ENCODE measurements around the gene CACNA1I.

The CACNA1I gene

DNA sequence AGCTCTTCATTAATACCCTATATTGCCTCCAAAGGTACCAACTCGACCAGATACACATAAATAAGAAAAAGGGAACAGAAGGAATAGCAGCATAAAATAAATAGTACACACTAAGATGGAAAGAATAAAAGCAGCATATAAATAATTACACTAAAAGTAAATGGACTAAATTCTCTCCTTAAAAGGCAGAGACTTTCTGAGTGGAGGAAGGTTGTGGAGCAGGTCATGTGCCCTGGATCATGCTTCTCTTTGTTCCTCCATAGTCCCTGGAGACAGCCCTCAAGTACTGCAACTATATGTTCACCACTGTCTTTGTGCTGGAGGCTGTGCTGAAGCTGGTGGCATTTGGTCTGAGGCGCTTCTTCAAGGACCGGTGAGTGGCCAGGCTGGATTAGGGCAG lies 101.4 kb downstream of the CACNA1I start:
- DNase-seq: no peak

DNA sequence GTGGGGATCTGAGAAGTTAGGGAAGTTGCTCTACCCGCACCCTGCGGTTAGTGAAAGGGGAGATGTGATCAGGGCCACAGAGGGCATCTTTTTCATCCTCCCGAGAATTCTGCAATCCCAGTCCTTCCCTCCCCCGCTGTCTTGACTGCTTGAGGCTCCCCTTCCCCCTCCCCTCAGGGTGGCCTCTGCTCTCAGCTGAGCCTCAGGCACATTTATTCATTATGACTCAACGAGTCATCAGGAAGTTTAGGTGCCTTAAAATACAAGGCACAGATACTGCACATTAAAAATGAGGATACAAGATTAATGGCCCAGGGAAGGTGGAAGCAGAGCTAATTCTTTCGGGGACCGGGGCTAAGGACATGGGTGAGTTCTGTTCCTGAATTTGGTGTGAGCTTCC lies 104.0 kb downstream of the CACNA1I start:
- no peak for DNase-seq

DNA sequence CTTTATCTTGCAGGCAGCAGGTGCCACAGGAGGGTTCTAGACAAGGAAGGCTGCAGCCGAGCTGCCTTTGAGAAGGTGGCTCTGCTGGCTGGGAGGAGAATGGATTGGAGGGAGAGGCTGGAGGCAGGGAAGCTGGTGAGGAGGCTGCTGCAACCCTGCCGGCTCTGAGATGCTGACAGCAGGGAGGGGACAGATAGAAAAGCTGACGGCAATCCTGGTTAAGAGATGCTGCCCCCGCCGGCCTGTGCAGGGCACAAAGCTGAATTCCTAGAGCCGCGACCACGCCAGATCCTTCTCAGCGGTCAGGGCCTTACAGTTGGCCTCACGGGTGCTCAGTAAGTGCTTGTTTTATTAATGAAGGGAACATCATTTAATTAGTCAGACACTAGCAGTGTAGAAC lies 105.4 kb downstream of the CACNA1I start:
- no peak for DNase-seq

DNA sequence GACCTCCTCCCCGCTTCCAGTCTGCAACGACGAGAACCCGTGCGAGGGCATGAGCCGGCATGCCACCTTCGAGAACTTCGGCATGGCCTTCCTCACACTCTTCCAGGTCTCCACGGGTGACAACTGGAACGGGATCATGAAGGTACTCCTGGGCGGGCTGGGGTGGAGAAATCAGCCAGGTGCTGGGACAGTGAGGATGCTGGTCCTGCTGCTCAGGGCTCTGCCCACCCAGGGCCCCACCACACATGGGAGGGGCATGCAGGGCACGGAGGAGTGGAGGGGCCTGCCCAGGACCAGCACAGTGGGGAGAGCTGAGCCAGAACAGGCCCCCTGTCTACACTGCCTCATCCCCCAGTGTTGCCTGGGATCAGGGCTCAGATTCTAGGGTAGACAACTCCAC lies 107.4 kb downstream of the CACNA1I start:
- DNase-seq: no peak

DNA sequence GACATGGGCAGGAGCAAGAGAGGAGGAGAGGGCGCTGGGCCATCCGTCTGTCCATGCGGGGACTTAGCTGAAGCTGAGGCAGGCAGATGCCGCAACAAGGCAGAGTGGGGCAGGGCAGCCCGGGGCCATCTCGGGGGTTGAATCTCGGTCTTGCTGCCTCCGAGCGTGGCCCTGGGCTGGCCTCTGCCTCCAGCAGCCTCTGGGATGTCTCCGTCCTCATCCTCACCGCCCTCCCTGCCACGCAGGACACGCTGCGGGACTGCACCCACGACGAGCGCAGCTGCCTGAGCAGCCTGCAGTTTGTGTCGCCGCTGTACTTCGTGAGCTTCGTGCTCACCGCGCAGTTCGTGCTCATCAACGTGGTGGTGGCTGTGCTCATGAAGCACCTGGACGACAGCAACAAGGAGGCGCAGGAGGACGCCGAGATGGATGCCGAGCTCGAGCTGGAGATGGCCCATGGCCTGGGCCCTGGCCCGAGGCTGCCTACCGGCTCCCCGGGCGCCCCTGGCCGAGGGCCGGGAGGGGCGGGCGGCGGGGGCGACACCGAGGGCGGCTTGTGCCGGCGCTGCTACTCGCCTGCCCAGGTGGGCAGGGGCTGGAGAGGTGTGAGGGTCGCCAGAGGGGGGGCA lies 108.4 kb downstream of the CACNA1I start:
- no peak for DNase-seq

DNA sequence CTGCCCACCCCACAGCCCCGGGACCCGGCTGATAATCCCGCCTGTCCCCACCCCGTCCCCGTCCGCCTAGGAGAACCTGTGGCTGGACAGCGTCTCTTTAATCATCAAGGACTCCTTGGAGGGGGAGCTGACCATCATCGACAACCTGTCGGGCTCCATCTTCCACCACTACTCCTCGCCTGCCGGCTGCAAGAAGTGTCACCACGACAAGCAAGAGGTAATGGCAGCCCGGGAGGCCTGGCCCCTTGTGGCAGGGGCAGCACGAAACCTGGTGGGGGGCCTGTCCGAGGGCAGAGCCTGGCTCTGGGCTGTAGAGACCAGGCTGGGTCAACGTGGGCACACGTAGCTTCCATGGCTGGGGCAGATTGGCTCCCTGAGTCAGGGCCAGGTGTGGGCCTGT lies 109.1 kb downstream of the CACNA1I start:
- no peak for DNase-seq

DNA sequence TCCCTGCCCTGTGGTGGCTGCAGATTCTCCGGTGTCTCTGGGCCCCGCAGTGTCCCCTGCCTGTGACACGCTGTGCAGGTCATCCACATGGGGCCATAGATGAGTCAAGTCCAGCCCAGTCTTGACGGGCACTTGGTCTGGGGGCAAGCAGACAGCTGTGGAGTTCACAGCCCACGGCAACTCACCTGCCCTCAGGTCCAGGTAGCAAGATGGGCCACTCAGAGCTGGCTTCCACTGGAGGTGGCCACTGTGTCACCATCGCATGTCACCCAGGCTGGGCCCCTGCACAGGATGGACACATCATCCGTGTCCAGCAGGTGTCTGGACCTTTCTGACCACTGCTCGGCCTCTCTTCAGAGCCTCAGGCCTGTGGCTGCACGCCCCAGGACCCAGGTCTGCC lies 109.9 kb downstream of the CACNA1I start:
- no peak for DNase-seq

DNA sequence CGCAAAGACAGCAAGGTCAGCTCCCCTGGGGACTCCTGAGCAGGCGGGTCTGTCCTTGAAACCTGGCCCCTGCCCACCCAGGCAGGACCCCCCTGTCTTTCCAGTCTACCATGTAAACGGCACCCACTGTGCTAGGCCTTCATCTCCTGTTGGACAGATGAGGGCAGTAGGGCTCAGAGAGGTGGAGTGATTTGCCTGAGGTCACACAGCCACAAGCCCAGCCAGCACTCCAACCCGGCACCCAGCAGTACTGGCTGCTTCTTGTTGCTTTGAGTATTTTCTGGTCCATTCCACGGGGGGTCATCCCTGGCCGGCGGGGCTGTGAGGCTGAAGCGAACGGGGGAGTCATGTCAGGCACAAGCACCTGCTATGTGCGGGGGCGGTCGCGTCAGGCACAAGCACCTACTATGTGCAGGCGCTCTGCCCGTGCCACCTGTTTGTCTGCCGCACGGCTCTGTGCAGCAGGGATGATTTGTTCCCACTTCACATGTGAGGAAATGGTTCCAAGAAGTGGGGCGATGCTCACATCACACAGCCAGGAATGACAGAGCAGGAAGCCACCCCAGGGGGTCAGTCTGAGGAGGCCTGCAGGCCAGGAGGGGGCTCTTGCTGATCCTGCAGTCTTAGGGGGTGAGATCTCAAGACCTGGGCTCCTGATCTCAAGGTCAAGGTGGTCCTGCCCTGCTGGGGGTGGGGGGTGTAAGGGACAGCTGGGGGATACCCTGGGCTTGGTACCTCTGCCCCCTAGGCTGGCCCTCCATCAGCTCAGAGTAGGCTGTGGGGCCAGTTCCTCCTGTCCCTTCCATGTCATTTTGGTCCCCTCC lies 110.7 kb downstream of the CACNA1I start:
- no peak for DNase-seq

DNA sequence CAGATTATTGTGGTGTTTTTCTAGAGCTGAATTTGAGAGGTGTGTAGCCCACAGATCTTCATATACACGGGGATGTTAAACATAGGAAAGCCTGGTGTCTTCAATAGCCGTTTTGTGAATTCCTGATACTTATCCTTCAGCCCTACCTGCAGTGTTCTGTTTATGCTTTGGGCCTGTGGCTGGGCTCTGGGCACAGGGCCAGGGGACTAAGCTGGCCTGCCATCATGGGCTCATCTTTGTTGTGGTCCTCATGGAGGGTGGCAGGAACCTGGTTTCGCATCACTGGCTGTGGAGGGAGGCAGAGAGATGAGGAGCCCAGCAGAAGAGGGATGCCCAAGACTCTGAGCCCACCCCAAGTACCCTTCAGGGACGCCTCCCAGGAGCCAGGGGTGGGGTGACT lies 112.4 kb downstream of the CACNA1I start:
- no peak for DNase-seq

DNA sequence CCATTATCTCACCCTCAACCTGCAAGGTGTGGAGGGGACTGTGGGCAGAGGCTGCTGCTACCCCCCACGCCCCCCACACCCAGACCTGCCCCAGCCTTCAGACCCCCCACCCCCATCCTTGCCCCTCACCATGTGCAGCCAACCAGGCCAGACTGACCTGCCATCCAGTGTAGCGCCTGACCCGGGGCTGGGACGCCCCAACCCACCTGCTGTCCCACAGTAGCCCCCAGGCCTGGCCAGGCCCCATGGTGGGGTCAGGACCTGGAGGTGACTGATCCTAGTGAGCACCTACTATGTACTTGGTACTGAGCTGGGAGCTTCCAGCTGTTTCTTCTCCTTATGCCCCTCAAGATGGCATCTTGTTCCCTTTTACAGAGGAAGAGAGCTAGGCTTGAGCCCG lies 113.1 kb downstream of the CACNA1I start:
- DNase-seq: no peak

DNA sequence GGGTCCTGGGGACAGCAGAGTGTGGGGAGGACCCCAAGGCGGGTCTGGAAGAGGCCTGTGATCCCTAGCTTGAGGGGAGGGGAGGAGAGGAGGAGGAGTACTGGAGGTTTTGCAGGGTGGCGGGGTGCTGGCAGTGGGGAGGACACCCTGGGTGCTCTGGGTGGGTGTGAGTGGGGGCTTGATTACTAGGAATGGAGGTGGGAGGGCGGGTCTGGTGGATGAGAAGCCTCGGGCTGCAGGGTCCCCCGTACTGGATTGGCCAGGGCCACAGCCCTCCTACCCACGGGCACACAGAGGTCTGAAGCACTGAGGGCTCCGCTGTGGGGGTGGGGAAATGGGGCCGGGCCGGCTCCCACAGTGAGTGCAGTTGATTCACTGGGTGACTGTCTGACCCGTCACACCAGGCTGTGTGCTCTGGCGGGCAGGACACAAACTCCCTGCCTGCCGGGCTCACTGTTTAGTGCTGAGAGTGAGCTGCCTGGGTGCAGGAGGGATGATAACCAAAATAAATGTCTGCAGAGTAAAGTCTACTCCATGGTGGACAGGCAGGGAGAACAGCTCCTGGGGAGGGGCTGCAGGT lies 114.2 kb downstream of the CACNA1I start:
- DNase-seq: no peak

DNA sequence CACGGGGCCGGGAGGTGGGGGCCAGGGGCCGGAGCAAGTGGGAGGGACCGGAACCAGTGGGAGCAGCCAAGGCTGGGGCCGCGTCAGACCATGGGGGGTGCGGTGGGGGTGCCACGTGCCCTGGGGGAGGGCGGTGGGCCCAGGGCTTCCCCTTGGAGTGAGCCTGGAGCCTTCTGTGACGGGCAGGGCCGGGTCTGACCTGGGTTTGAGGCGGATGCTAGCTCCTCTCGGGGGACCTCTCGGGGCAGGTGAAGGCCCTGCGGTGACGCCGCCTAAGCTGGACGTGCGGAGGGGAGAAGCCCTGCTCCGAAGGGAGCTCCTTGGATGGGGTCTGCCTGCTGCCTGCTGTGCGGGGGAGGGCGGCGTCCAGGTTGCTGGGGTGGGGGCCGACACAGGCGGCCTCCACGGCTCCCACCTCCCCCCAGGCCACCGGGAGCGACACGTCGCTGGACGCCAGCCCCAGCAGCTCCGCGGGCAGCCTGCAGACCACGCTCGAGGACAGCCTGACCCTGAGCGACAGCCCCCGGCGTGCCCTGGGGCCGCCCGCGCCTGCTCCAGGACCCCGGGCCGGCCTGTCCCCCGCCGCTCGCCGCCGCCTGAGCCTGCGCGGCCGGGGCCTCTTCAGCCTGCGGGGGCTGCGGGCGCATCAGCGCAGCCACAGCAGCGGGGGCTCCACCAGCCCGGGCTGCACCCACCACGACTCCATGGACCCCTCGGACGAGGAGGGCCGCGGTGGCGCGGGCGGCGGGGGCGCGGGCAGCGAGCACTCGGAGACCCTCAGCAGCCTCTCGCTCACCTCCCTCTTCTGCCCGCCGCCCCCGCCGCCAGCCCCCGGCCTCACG lies 115.0 kb downstream of the CACNA1I start:
- no peak for DNase-seq

DNA sequence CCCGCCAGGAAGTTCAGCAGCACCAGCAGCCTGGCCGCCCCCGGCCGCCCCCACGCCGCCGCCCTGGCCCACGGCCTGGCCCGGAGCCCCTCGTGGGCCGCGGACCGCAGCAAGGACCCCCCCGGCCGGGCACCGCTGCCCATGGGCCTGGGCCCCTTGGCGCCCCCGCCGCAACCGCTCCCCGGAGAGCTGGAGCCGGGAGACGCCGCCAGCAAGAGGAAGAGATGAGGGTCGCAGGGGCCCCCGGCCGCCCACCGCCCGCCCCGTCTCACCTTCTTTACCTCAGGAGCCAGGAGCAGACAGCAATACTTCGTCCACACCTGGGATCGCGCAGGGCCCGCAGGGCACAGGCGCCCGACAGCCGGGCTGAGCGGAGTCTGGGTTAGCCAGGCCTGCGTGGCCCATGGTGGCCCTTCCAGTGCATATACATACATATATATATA lies 115.6 kb downstream of the CACNA1I start:
- DNase-seq: no peak

DNA sequence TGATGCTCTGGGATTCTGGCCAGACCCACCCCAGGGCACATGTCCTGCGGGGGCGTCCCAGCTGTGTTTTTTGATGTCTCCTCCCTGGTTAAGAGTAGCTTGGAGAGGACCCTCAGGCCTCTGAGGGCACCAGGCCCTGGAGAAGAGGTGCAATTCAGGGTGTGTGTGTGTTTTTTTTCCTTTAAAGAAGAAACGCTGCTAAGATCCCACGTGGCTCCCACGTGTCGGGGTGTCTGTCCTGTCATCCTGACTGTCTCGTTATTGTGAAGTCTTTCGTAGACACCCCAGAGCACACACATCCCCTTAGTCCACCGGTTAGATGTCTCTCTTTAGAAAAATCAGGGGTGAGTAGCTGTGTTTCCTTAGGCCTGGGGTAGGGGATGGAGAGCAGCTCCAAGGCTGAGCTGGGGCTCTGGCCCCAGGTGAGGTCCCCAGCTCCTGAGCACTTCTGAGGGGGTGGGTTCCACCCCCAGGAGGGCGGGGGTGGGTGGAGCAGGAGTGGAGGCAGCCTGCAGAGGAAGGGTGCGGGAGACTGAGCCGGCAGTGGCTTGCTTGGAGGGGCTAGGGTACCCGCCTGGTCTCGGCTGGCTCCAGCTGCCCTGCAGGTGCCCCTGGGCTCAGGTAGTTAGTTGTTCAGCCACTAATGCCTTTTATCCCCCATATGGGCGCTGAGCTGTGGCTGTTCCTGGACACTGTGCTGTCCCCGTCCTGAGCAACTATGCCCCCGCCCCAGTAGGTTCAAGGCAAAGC lies 116.4 kb downstream of the CACNA1I start:
- no peak for DNase-seq

DNA sequence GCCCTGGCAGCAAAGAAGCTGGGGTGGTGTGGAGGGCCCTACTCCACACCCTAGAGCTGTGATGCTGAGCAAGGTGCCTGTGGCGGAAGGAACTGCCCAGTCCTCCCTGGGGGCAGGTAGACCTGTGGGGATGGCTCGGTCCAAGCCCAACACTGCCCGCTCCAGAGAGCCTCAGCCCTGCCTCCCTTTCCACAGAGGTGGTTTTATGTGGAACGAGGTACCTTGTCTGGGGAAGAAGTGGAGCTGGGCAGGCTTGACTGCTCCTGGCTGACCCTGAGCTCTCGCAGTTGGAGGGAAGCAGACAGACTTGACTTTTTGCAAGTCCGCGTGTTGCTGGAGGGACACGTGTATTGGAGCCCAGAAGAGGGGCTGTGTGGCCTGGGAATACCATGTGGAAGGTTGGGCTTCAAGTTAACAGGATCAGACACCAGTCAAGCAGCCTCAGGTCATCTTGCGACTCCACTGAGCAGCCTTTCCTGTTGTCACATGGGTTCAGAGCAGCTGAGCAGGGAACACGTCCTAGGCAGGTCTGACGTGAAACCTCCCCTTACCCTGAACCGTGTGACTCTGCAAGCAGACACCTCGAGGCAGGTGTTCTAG lies 117.7 kb downstream of the CACNA1I start:
- DNase-seq: no peak

DNA sequence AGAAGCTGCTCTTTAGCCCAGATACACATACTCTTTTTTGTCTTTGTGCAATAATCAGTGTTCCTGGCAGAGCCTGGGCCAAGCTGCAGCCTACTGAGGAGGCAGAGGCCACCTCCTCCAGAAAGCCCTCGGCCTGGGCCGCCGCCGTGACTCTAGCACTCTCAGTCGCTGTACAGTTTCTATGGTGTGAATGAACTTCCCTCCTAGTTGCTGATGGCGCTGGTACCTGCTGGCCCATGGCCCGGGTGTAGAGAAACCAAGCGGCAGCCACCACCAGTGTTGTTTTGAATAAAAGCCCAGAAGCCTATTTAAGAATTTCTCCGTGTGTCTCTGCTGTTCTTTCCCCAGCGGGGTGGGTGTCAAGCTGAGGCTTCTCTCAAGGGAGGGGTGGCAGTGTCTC lies 118.9 kb downstream of the CACNA1I start:
- no peak for DNase-seq

DNA sequence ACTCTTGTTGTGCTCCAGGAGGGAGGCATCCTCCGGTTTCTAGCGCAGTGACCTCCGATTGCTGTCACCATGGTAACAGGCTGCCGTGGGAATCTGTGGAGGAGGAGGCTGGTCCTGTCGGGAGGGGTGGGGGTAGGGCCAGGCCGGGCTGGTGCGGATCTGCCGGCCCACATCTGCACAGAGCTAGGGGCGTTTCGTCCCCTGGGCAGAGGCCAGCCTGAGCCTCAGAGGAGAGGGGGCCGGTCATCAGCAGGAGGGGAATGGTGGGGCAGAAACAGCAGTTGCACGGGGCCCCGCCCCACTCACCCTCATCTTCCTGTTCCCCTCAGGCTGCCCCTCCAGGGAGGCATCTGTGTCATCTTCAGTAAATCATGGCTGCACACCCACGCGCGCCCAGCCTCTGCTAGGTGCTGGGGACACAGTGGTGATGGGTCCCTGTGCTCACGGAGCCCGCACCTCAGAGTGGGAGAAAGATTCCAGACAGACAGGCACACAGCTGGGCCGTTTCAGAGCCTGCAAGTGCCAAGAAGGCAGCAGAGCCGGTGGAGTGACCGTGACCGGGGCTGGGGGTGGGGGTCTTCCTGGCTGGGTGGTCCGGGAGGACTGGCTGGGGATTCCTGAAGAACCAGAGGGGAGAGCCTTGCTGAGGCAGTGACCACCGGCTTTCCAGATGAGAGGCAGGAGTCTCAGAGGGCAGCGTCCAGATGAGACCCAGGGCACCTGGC lies 120.5 kb downstream of the CACNA1I start:
- peak; percentile 27 for DNase-seq

DNA sequence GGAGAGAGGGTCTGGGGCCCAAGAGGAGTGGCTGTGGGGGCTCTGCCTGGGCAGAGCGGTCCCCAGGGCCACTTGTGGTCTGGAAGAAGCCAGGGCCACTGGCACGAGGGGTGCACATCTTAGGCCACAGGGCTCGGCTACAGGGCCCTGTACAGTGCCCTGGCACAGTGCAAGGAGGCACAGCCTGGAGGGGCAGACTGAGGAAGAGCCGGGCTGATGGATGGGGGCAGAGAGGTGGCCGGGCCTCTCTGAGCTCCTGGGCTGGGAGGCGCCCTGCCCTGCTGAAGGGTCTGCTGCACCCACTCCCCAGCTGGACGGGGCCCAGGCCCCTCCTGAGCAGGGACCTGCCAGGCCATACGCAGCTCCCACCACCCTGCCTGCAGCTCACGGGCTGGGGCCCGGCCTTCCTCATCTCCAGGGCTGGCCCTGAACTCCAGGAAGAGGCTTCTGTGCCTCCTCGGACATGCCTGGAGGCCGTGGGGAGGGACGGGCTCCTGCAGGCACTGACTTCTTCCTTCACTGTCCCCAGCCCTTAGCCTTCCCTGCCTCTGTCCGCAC lies 123.5 kb downstream of the CACNA1I start:
- DNase-seq: no peak

DNA sequence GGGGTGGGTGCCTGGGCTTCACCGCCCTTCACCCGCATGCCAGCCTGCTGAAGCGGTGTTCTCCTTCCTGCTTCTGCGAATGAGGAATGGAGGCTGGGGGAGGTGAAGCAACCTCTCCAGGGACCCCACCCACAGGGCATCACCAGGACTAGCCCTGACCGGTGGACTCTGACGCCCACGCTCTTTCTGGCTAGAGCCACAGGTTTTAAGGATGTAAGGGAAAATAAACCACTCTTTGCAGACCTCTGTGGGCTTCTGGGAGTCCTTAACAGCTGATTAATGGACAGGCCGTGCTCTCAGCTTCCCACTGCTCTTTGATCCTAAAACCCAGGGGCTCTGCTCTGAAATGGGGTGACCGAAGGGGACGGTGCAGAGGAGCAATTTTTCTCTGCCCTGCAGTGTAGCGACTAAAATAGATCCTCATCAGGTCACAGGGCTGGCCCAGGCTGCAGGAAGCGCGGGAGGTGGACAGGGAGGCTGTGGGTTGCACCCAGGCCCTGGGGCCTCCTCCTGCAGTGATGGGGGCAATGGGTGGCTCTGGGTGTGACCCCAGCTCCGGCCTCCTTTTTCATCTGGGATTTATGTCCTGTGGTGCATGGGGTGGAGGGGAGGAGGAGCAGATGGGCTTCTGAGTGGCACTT lies 127.4 kb downstream of the CACNA1I start:
- no peak for DNase-seq

DNA sequence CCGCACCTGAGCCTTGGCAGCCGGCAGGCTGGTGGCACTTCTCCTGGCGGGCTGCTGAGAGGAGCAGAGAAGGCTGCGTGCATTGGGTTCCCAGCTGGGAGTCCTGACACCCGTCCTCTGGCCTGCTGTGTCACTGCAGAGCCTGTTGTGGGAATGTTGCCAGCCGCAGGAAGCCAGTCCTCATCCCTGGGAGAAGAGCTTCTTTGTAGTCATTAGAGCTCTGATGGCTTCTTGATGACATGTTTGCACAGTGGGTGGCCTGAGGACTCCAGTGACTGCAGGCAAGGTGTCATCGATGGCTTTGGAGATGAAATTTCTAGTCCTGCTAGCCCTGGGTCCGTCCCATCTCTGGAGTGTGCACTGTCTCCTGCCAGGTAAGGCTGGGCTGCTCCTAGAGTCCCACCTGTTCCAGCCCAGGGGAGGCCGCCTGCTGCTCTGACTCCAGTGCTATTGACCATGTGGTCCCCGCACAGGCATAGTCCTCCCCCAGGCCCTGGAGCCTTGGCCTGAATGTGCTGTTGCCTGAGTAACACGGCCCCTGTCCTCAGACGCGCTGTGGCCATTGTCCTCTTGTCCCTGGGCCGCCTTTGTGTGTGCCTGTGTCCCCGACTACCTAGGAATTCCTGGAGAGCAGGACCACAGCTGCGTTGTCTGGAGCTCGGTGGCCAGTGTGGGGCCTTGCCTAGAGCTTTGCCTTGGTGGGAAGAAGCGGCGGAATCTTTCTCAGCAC lies 129.2 kb downstream of the CACNA1I start:
- peak; percentile 46 for DNase-seq
